ENCODE measurements around the gene SPI1. TPM values are rescaled to one million over a fixed set of nuclear protein-coding genes. Genes with fewer than 3 reads are reported as not detected.
"Not testable (repeated sequence)": the region's sequence is repeated elsewhere in the genome, so short reads cannot be mapped to it uniquely, and the experiment has no call there.

Gene SPI1
- polyA plus RNA-seq, 2 of the 4 experiments (the other 2 are of a cell fraction), result 0.14 TPM; not detected in 1

DNA sequence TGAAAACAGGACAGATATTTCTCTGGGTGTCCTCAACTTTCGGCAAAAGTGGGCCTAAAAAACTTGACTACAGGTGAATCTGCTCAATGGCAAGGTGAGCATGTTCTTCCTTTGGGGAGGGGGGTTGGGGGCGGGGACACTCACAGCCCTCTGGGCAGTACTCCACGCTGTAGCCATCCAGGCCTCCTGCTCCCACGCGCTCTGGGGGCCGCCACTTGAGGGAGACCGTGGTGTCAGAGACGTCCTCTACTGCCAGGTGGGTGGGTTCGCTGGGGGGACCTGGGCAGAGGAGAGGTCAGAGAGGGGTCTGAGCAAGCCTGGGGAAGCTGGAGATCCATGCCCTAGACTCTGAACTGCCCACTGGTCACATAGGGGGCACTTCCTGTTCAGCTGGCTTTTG is 42.6 kb downstream of the SPI1 start:
- H3K9me3 ChIP-seq, result no peaks in the 10 kb centered on the region
- CTCF ChIA-PET, result interaction anchor here (0.9 to 2.9 kb wide), 4 partner anchors 19 to 62 kb away, joined by 3 to 9 read pairs (median 4); no protein-coding TSS in a partner anchor
- DNase-seq (ENCODE audit: low read depth in 1 of 2, low spot score in 1 of 2) (no peak), ATAC-seq (no peak), FAIRE-seq (no peak)
- H3K4me1 ChIP-seq, result peaks cover 10% of the 10 kb centered on the region; the same call in 2 of the 3 replicates
- no peak overlapping the region for H3K4me2 ChIP-seq
- 98% methylated on average over 8 of the region's 9 CpGs for WGBS (ENCODE audit: missing lambda C conversion rate)
- POLR2A ChIA-PET, result no interaction called here
- no peak overlapping the region for H3K4me3 ChIP-seq
- TF ChIP-seq NR3C1 (IDR thresholded peaks at IDR 0.05), result no peak
- TF ChIP-seq JUN (IDR thresholded peaks at IDR 0.05), result no peak
- TF ChIP-seq, protein P1, sequence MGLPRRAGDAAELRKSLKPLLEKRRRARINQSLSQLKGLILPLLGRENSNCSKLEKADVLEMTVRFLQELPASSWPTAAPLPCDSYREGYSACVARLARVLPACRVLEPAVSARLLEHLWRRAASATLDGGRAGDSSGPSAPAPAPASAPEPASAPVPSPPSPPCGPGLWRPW (IDR thresholded peaks at IDR 0.05), result no peak
- TF ChIP-seq ESRRA (IDR thresholded peaks at IDR 0.05; ENCODE audit: borderline replicate concordance, low read length), result no peak
- no peak for TF ChIP-seq ZNF302 (CRISPR knock-in tag; IDR thresholded peaks at IDR 0.05)
- no peak for TF ChIP-seq KDM1A (IDR thresholded peaks at IDR 0.05; ENCODE audit: low read depth)
- no peak for TF ChIP-seq MAFK (IDR thresholded peaks at IDR 0.05; ENCODE audit: partially characterized antibody)
- no peak for TF ChIP-seq NPAS2 (CRISPR knock-in tag; IDR thresholded peaks at IDR 0.05; ENCODE audit: borderline replicate concordance)
- TF ChIP-seq HOXB5 (CRISPR knock-in tag; IDR thresholded peaks at IDR 0.05), result no peak
- peak overlapping the region in 1 of 2 experiments; percentile 53; a peak in 2 of 6 replicates for H3K27ac ChIP-seq

DNA sequence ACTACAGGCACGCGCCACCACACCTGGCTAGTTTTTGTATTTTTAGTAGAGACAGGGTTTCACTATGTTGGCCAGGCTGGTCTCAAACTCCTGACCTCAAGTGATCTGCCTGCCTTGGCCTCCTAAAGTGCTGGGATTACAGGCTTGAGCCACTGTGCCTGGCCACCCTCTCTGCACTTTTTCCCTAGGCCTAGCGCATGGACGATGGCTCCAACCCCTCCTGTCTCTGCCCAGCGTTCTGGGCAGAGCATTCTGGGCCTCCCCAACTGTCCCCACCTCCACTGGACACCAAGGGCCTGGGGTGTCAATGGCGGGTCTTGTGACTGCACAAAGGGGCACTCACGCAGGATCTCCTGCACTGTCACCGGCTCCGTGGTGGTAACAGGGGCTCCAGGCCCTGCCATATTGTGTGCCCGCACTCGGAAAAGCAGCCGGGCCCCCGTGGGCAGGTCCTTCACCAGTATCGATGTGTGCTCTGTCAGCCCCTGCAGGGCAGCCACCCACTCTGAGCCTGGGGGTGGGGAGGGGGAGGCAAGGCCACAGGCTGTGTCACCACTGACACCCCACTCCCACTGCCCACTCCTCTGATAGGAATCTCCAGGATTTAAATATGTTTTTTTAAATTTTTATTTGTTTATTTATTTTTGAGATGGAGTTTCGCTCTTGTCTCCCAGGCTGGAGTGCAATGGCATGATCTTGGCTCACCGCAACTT is 43.5 kb downstream of the SPI1 start:
- H3K27ac ChIP-seq; DNase-seq (ENCODE audit: low read depth in 1 of 2, low spot score in 1 of 2); H3K9me3 ChIP-seq; ATAC-seq; H3K4me3 ChIP-seq; POLR2A ChIA-PET; H3K4me1 ChIP-seq; FAIRE-seq; H3K4me2 ChIP-seq: not testable (repeated sequence)
- CTCF ChIA-PET, result interaction anchor here (0.8 to 2.9 kb wide), 7 partner anchors 9 to 101 kb away, joined by 3 to 16 read pairs (median 4); no protein-coding TSS in a partner anchor
- 88% methylated on average over 16 of the region's 16 CpGs for WGBS (ENCODE audit: missing lambda C conversion rate)

GRCh38 chr11:47333886-47334443 is 44.4 kb downstream of the SPI1 start:
- ATAC-seq (no peak), FAIRE-seq (no peak), DNase-seq (ENCODE audit: low read depth in 1 of 2, low spot score in 1 of 2) (no peak)
- H3K9me3 ChIP-seq, result no peaks in the 10 kb centered on the region
- ChIA-PET POLR2A (no interaction called here), CTCF (interaction anchor here (0.6 to 2.7 kb wide), 10 partner anchors 10 to 1414 kb away, joined by 3 to 16 read pairs (median 3); partner anchors contain the start of gene NR1H3)
- H3K4me1 ChIP-seq, result peaks cover 10% of the 10 kb centered on the region; the same call in 2 of the 3 replicates
- no peak overlapping the region for H3K27ac ChIP-seq
- no peak overlapping the region for H3K4me3 ChIP-seq
- TF ChIP-seq ZFP36 (IDR thresholded peaks at IDR 0.05; ENCODE audit: borderline replicate concordance, partially characterized antibody), result peak; percentile 71
- TF ChIP-seq BHLHE40 (IDR thresholded peaks at IDR 0.05; ENCODE audit: low read depth, low read length), result no peak
- WGBS (ENCODE audit: missing lambda C conversion rate), result 86% methylated on average over 6 of the region's 8 CpGs
- H3K4me2 ChIP-seq, result no peak overlapping the region

- Histone ChIP-seq H3K4me1 (peaks cover 10% of the 10 kb centered on the region; the same call in 2 of the 3 replicates), H3K4me3 (no peak overlapping the region), H3K4me2 (no peak overlapping the region), H3K9me3 (no peaks in the 10 kb centered on the region), H3K27ac (no peak overlapping the region)
- 95% methylated on average over 11 of the region's 14 CpGs for WGBS (ENCODE audit: missing lambda C conversion rate)
- CTCF ChIA-PET, result interaction anchor here (0.6 to 2.7 kb wide), 9 partner anchors 17 to 1413 kb away, joined by 3 to 16 read pairs (median 3); partner anchors contain the start of gene NR1H3
- POLR2A ChIA-PET, result no interaction called here
- FAIRE-seq (no peak), DNase-seq (ENCODE audit: low read depth in 1 of 2, low spot score in 1 of 2) (no peak), ATAC-seq (no peak)
- TF ChIP-seq JUNB (IDR thresholded peaks at IDR 0.05) (no peak), SMC3 (IDR thresholded peaks at IDR 0.05) (no peak), BHLHE40 (IDR thresholded peaks at IDR 0.05; ENCODE audit: low read depth, low read length) (no peak), POLR2A (IDR thresholded peaks at IDR 0.05; ENCODE audit: low read length) (no peak), PHF8 (IDR thresholded peaks at IDR 0.05; ENCODE audit: borderline replicate concordance, low read depth) (no peak), CHD2 (IDR thresholded peaks at IDR 0.05; ENCODE audit: low read length, partially characterized antibody) (no peak), RARB (CRISPR knock-in tag; IDR thresholded peaks at IDR 0.05) (no peak), ELK1 (IDR thresholded peaks at IDR 0.05; ENCODE audit: low read depth, low read length) (no peak), ZNF302 (CRISPR knock-in tag; IDR thresholded peaks at IDR 0.05) (no peak), RFX5 (IDR thresholded peaks at IDR 0.05) (no peak), MAX (IDR thresholded peaks at IDR 0.05) (no peak), TFCP2L1 (CRISPR knock-in tag; IDR thresholded peaks at IDR 0.05) (no peak), EHMT2 (IDR thresholded peaks at IDR 0.05; ENCODE audit: low read depth) (no peak)
- TF ChIP-seq, protein P2, sequence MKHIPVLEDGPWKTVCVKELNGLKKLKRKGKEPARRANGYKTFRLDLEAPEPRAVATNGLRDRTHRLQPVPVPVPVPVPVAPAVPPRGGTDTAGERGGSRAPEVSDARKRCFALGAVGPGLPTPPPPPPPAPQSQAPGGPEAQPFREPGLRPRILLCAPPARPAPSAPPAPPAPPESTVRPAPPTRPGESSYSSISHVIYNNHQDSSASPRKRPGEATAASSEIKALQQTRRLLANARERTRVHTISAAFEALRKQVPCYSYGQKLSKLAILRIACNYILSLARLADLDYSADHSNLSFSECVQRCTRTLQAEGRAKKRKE (CRISPR knock-in tag; IDR thresholded peaks at IDR 0.05; ENCODE audit: low read depth), result no peak
- TF ChIP-seq, protein P3, sequence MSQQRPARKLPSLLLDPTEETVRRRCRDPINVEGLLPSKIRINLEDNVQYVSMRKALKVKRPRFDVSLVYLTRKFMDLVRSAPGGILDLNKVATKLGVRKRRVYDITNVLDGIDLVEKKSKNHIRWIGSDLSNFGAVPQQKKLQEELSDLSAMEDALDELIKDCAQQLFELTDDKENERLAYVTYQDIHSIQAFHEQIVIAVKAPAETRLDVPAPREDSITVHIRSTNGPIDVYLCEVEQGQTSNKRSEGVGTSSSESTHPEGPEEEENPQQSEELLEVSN (IDR thresholded peaks at IDR 0.05; ENCODE audit: borderline replicate concordance, low read depth), result no peak
- TF ChIP-seq, protein P4, sequence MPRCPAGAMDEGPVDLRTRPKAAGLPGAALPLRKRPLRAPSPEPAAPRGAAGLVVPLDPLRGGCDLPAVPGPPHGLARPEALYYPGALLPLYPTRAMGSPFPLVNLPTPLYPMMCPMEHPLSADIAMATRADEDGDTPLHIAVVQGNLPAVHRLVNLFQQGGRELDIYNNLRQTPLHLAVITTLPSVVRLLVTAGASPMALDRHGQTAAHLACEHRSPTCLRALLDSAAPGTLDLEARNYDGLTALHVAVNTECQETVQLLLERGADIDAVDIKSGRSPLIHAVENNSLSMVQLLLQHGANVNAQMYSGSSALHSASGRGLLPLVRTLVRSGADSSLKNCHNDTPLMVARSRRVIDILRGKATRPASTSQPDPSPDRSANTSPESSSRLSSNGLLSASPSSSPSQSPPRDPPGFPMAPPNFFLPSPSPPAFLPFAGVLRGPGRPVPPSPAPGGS (IDR thresholded peaks at IDR 0.05), result no peak
Measured at GRCh38 chr11:47333526-47333845, 44.9 kb downstream of the SPI1 start.

Data from A549 (cell line).